Activated CD8-positive, alpha-beta memory T cell treated with anti-CD3 and anti-CD28 coated beads for 24 hours (primary cell): Measurements from ENCODE around the gene BCAS1.

Source experiments
- DNase-seq: peaks from one replicate; pipeline ENCODE4 v3.0.0-alpha.2; 2020

Gene BCAS1

DNA sequence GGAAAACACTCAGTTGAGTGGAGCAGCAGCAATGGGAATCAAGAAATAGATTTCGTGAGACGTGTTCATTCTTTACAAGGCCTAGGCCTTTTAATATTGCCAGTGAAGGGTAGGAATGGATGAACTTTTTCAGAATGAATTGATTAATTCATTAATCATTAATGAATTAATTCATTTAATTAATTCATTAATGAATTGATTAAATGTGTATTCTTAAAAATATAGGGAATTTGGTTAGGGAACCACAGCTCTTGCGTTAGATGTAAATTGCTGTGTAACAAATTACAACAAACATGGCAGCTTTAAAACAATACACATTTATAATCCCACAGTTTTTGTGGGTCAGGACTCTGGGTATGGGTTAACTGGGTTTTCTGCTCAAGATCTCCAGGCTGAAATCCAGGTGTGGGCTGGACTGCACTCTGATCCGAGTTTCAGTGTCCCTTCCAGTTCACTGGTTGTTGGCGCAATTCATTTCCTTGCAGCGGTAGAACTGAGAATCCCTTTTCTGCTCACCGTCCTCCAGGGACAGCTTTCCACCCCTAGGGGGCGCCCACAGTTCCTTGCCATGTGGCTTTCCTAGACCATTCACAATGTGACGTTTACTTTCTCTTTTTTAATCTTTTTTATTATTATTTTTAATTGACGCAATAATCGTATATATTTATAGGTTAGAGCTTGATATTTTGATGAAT lies 32.8 kb upstream of the BCAS1 start:
- DNase-seq, result peak; percentile 88

DNA sequence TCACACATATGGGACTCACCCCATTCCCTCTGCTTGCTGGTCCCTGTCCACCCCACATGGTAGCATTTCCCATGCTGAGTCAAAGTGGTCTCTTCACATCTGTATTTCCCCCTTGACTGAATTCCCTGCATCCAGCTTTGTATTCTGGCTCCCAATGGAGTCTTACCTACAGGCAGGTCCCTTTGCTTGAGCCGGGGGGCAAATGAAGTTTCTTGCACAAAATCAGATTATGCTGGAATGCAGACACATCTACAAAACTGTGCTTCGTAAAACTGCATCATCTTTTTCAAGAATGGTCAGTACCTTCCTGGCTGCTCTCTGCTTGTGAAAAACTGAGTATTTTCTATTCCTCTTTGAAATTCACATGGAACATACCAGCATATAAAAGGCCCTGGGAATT lies 32.1 kb upstream of the BCAS1 start:
- DNase-seq, result no peak

DNA sequence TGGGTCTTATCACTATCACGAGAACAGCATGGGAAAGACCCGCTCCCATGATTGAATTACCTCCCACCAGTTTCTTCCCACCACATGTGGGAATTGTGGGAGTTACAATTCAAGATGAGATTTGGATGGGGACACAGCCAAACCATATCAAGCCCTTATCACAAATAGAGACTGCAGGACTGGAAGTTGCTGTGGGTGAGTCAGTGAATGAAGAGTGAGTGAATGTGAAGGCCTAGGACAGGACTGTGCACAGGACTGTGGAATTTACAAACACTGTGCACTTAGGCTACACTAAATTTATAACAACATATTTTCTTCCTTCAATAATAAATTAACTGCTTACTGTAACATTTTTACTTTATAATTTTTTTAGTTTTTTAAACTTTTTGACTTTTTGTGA lies 30.2 kb upstream of the BCAS1 start:
- DNase-seq, result no peak

DNA sequence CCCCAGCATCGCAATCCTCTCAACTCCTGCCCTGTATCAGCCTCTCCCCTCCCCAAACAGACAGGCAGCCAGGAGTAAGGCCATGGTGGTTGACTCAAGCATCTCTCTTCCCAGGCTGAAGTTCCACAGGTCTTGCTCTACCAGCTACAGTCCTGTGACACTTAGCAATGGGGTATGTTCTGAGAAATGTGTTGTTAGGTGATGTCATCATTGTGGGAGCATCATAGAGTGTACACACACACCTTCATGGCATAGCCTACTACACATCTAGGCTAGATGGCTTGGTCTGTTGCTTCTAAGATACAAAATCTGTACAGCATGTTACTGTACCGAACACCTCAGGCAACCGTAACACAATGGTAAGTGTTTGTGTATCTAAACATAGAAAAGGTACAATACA lies 29.5 kb upstream of the BCAS1 start:
- no peak for DNase-seq

DNA sequence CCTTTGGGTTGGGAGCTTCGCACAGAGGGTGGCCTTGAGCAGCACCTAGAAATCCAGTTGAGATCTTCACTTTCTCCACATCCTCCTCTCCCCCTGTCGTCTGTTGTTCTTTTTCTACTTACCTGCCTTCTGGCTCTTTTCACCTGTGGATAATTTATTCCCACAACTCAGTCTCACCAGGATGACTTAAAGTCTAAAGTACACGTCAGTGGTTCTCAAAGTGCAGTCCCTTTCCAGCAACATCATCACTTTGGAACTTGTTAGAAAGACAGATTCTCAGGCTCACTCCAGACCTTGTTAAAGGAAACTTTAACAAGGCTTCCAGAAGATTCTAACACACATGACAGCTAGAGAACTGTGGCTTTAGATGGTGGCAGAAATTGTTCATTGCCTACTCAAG lies 27.7 kb upstream of the BCAS1 start:
- DNase-seq, result no peak

DNA sequence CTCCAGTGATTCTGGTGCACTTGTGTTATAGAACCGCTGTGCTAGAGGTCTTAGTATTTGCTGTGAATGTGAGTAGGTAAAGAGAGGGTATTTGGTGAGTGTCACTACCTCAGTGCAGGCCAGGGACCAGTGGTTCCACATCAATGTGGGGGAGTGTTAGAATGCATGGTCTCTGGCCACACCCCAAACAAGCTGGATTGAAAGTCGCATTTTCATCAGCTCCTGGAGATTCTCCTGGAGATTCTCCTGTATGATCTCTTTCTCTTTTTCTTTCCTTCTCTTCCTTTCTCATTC lies 26.8 kb upstream of the BCAS1 start:
- DNase-seq, result no peak

DNA sequence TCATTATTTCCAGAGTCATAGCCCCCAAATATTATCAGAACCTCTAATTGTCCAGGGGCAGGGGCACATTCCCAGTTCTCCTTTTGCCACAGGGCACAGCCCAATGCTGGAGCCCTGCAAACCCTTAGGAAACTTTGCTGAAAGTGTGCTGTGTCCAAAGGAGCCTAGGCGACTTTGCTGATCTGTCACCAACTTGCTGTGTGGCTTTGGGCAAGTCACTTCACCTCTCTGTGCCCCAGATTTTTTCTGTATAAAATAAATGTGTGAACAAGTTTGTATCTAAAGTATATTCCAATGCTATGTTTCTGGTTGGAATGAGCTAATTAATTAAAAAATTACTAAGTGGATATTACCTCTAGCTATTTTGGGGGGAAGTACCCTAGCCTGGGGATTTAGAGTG lies 25.4 kb upstream of the BCAS1 start:
- no peak for DNase-seq

DNA sequence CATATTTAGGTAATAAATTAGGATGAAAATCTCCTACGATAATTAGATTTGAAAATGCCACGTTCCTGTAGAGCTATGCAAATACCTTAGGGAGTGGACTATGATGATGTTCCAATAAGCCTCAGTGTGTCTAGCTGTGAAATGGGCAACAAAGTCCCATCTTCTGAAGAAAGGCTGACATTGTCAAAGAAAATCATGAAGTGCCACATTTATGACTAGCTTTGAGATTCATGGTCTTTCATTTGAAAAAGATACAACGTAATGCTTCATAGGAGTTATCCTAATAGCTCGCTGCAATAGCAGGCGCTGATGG lies 23.8 kb upstream of the BCAS1 start:
- DNase-seq, result no peak

DNA sequence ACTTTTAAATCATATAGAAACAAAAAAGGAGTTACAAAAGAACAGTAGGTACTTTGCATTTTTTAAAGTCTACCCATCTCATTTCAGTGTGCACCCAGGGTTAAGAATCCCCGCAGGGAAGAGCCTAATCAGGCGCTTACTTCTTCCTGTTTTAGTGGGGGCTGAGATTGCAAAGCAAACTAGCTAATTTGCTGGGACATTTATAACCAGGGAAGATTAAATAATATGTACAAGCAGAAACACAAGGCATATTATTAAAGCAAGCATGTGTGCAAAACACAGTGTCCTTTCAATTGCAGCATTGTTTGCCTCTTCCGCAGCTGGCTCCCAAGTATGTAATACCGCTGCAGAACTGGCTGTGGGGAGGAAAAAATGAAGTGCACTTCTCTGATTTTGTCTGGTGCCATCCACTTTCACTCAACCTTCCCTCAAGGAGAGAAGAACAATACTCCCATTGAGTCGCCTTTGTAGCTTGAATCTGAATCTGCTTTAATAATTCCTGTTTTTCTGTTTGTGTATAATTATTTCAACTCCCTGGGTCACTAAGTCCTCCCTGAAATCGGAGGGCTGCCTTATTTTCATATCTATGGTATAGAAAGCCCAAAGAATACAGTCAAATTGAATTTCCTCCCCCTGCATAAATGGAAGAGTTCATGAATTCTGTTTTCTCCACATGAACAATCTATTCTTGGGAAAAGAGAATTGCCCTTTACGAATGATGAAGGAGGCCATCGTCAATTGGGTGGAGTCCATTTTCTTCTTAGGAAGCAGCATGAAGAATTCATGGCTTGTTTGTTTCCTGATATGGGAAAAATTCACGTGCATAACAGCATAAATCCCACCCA lies 23.3 kb upstream of the BCAS1 start:
- DNase-seq, result no peak

DNA sequence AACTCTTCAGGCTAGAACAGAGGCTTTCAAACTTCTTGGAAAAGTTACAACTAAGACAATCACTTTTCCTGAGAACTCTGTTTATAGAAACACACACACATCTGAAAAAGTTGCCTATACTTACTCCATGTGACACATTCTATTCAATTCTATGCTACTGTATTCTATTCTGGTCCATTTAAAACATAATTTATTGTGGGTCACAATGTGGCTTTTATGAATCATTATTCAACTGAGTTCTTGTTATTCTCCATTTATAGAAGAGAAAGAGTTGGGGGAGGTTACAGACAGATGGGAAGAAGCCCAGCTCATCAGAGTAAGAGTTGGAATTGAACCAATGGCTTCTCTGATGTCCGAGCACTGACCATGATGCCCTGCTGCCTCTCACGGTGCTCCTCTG lies 21.6 kb upstream of the BCAS1 start:
- no peak for DNase-seq

DNA sequence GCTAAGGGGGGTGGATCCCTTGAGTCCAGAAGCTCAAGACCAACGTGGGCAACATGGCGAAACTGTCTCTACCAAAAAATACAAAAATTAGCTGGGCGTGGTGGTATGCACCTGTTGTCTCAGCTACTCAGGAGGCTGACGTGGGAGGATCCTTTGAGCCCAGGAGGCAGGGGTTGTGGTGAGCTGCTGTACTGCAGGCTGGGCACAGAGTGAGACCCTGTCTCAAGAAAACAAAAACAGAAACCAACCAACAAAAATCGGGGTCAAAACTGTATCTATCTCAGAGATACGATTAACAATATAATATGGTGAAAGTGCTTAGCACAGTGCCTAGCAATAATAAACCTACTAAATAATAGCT lies 20.7 kb upstream of the BCAS1 start:
- DNase-seq, result no peak

DNA sequence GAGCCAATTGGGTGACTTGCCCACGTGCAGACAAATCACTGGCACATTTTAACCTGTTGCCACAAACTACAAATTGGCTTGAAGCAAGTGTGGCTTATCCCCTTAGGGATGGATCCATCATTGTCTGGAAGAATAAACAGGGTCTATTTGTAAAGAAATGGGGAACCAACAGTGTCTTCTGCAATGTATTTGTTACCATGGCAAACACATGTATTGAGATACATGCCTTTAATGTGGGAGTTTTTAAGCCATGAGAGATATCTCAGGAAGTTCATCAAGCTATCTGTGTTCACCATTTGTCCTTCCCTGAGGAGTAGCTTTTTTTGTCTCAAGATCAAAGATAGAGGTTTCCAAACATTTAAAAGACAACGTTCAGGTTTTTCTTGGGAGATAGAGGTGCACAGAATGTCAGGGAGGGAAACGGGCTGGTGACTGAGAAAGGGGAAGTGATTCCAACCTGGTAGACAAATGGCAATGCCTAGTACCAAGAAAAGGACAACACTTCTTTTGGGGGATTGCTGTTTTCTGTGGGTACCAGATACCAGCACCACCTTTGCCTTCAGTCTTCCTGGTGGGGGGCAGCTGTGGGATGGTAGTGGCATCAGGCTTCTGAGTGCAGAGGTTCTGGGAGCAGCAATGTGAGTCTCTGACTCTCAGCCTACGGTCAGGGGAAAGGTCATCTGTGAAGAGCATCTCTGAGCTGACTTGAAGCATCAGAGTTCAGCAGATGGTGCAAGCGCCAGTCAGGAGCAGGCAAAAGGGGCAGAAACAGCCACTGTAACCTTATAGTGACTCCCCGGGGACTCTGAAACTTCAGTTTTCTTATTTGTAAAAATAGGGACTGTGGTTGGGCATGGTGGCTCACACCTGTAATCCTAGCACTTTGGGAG lies 20.1 kb upstream of the BCAS1 start:
- DNase-seq, result no peak

DNA sequence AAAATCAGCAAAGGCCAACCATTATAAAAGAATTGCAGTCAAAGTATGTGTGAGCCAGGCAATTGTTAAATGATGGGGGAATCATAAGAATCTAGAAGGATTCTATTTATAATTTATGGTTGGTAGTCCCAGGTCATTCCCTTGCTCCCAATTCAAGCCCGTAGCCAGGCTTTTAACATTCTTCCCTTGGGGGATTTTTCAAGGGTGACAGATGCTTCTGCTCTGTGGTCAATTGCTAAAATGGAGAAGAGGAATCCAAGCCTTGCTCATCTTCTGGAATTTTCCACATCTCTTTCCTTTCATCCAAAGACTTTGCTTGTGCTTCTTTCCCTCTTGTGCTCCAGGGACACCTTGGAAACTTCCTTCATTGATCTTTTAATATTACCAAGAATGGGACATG lies 18.0 kb upstream of the BCAS1 start:
- DNase-seq, result no peak

DNA sequence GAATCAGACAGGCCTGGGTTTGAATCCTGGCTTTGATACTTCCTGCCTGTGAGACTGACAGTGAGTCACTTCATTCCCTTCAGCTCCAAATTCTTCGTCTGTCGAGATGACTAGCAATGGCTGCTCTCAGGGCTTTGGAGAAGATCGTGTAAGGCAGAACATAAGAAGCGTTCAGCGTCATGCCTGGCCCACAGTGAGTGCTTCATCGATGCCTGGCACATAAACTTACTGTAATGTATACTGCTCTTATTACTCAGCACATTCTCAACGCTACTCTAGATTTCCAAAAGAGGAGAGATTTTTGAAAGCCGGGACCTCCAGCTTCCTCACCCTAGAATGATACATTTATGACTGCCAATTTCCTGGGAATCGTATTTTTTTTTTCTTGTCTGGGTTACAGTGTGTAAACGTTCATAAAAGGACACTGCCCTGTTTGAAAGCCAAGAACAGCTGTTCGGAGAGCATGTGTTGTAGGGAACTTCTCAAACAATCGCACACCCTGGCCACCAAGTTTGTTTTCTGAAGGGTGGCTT lies 16.2 kb upstream of the BCAS1 start:
- DNase-seq, result no peak

DNA sequence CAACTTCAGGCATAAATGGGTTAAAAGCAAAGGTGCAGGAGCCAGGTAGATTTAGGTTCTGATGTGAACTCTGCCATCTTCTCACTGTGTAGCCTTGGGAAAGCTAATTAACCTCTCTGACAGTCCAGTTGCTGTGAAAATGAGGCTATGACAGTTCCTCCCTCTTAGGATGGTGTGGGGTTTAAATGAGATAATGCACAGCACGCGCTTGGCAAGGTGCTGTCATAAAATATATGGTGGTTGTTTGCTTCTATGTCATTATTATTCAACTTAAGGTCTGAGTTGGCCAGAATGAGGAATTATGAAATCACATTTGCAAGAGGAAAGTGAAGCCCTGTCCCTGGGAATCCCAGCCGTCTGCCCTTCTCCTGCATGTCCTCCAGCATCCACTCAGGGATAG lies 15.5 kb upstream of the BCAS1 start:
- DNase-seq, result no peak

DNA sequence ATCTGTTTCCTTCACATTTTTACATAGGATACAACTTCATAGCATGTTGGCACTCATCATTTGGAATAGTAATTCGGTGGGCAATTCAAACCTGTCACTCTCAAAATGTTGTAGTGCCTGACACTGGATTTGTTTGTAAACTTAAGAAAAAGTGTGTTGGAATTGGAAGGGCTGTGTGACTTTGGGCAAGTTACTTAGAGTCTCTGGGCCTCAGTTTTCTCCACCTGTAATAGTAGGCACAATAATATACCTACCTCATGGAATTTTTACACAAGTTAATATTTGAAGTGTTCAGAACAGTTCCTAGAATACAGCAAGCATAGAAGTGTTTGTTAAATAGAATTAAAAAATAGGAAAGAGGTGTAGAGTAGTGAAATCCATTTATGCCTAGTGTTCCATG lies 15.0 kb upstream of the BCAS1 start:
- no peak for DNase-seq

DNA sequence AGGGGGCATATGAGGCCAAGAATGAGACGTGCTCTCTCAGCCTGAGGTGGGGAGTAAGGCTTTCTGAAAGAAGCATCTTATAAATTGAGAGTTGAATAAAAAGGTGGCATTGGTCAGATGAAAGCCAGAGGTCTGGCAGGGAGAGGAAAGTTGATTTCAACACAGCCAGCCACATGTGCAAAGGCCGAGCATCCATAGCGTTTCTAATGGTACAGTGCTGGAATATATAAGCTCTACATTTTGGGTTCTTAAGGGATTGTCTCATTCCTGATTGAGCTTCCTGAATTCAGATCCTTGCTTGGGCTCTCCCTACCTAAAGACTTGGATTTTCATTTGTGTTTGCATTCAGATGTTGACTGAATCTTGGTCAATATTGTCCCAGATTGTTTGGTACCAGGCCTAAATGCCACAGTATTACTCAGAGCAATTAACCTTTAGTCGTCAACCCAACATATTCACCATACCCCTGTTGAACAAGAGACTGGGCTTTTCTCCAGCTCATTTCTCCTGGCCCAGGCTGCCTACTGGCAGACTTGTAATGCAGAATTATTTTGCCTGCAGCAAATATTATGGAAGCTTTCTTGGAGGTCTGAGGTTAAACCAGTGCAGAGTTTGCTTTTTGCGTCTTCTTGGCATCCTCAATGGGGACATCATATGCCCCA lies 14.5 kb upstream of the BCAS1 start:
- no peak for DNase-seq

DNA sequence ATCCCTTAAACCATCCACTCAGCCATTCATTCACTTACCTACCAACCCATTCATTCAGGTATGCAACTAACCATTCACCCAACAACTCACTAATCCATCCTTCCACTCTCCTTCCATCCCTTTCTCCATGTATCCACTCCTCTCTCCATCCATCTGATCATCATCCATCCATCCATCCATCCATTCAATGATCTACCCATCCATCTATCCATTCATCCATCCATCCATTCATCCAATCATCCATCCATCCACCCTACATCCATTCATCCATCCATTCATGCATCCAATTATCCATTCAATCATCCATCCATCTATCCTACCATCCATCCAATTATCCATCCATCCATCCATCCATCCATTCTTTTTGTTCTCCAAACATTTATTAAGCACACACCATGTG lies 13.8 kb upstream of the BCAS1 start:
- DNase-seq, result no peak

DNA sequence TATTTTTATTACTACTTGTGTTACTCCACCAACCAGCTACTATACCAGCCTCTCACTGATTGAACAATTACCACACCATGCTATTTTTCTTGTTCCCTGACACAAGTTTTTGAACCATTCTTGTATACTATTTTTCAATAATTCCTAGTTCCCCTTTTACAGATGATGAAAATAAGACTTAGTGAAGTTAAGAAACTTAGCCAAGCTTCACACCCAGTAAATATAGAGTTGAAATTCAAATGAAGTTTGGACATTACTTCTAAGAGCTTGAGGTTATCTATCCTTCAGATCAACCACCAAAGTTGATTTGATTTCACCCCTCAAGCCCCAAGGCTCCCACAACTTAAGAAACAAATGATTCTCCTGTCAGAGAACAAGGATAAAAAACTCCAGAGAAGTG lies 13.1 kb upstream of the BCAS1 start:
- DNase-seq, result no peak

DNA sequence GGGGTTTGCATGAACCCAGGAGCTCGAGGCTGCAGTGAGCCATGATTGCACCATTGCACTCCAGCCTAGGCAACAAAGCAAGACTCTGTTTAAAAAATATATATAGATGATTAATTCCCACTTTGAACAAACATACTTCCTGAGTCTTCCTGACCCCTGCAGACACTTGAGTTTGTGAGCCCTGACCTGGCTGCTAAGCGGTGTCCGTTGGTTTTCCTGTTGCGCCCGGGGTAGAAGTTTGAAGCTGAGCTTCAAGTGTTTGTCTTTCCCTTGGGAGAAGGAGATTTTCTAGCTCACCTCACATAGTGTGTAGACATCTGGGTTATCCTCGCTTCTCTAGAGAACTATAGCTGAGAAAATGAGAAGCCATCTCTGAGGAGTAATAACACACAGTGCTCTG lies 11.7 kb upstream of the BCAS1 start:
- no peak for DNase-seq

DNA sequence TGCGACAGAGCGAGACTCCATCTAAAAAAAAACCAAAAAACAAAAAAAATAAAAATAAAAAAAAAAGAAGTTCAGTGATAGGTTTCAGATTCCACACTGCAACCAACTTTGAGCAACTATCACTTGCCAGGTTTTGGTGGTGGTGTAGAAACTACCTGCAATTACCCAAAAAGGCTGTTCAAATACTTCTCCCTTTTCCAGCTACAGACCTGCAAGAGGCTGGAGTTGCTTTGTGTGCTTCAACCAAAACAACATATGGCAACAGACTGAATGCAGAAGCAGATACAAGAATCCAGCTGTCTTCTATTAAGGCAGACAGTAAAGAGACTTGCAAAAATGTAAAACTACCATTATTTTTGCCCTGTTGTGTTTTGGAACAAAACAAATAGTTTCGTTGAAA lies 9.3 kb upstream of the BCAS1 start:
- no peak for DNase-seq

DNA sequence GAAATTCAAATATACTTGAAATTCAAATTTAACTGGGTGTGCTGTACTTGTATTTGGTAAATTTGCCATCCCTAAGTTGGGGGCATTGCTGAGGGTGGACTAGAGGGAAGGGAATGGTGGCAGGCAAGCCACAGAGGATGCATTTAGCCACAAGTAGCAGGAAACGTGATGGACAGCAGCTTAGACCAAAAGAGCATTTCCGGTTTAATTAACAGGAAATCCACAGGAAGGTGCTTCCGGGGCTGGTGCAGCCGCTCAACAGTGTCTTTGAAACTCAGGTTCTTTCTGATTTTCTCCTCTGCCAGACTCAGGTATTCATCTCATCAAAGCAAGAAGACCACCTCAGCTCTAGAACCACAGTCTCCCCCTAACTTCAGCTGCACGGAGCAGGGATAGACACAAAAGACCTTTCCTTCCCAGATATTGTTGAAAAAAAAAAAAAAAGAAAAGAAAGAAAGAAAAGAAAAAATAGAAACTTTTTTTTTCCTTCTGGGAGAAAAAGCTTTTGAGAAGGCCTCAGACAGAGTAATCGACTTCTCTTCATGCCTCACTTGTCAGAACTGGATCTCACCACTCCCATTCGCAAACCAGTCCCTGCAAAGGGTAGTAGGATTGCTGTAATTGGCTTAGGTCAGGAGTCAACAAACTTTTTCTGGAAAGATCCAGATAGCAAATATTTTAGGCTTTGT lies 8.0 kb upstream of the BCAS1 start:
- peak; percentile 62 for DNase-seq

DNA sequence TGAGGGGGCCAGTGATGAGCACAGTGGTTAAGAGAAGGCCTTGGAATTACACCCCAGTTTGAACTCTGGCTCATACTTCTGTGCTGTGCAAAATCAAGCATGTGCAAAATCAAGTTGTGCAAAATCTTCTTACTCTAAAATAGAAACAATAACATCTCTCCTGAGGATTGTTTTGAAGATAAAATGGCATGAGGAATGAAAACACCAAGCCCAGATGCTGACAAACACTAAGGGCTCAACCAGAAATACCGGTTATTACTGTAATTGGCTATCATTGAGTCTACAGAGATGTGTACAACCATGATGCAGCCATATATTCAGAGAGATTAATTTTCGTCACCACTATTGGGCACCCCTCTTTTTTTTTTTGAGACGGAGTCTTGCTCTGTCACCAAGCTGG lies 5.9 kb upstream of the BCAS1 start:
- no peak for DNase-seq
